LNCaP clone FGC (cell line): Measurements from ENCODE around the gene ME3.

Experiments used
- DNase-seq: peaks from one replicate; pipeline ENCODE4 v3.0.0-alpha.2; 2011; ENCODE audit warnings: low read depth
- H3K4me3 ChIP-seq: 2 replicates; pipeline ENCODE4 v1.5.1; 2011; ENCODE audit warnings: mild to moderate bottlenecking, low read depth, low read length, control low read depth
- CTCF ChIP-seq: IDR thresholded peaks from 2 replicates; pipeline ENCODE4 v1.5.1; 2012; ENCODE audit warnings: mild to moderate bottlenecking; ENCODE audit not compliant: control insufficient read depth, insufficient read depth; ENCODE audit errors: extremely low read depth

The ME3 gene

GRCh38 chr11:86596861-86597586 lies 75.4 kb downstream of the ME3 start:
- DNase-seq, result no peak
- no peak for TF ChIP-seq CTCF
- no peak overlapping the region for H3K4me3 ChIP-seq

GRCh38 chr11:86595955-86596354 lies 76.5 kb downstream of the ME3 start:
- no peak for TF ChIP-seq CTCF
- H3K4me3 ChIP-seq, result no peak overlapping the region

GRCh38 chr11:86595451-86595850 lies 77.0 kb downstream of the ME3 start:
- no peak overlapping the region for H3K4me3 ChIP-seq
- DNase-seq, result no peak
- TF ChIP-seq CTCF, result no peak

More at GRCh38 chr11:86595955-86596354, 76.5 kb downstream of the ME3 start:
- DNase-seq, result no peak

GRCh38 chr11:86594746-86595145 lies 77.7 kb downstream of the ME3 start:
- no peak overlapping the region for H3K4me3 ChIP-seq
- no peak for TF ChIP-seq CTCF
- no peak for DNase-seq

GRCh38 chr11:86593833-86594232 lies 78.6 kb downstream of the ME3 start:
- H3K4me3 ChIP-seq, result no peak overlapping the region
- no peak for TF ChIP-seq CTCF
- no peak for DNase-seq

- no peak overlapping the region for H3K4me3 ChIP-seq
- no peak for TF ChIP-seq CTCF
- no peak for DNase-seq
Observed at GRCh38 chr11:86592659-86593451, 79.6 kb downstream of the ME3 start.
